Measurements from ENCODE around the gene RAD51B.
A peak's percentile ranks its signal among the peaks of the same experiment; 100 is the strongest.

RAD51B gene

DNA sequence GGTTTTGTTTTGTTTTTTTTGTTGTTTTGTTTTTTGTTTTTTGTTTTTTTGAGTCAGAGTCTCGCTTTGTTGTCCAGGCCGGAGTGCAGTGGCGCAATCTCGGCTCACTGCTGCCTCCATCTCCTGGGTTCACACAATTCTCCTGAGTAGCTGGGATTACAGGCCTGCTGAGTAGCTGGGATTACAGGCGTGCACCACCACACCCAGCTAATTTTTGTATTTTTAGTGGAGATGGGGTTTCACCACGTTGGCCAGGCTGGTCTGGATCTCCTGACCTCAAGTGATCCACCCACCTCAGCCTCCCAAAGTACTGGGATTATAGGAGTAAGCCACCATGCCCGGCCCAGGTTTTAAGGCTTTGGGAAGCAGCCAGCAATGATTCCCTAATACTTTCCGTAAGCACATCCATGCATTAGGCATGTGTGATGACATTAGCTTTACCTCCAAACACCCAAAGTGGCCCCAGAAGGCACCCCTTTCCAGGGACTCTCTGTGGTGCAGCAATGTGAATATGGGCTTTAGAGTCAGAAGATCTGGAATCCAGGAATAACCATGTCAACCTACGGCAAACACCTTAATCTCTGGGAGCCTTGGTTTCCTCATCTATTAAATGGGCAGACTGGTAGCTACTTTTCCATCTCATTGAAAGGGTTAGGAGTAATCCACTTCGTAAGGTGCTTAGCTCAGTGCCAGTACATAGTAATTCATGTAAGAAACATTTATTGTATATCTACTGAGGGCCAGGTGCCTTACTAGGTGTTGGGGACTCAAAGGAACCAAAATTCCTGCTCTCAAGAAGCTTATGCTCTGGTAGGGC is 820.4 kb downstream of the RAD51B start:
- FAIRE-seq, result peak; percentile 36
- no peak for DNase-seq (ENCODE audit: insufficient read length, low spot score)

DNA sequence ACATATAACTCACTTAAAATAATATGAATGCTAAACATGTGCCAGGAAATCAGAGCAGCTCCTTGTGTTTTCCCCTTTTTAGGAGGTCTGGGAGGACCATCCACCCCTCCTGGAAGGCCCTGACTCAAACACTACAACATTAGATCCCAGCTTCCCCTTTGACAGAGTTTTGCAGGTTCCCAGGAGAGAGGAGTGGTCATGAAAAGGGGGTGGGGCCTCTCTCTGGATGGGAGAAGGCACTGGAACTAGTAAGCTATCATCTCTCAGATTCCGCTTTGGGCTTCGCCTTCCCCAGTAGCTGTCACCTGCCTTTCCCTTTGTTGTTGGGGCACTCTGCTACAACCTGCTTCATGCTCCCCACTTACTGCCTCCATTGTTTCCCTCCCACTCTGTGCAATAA is 824.1 kb downstream of the RAD51B start:
- FAIRE-seq (no peak), DNase-seq (ENCODE audit: insufficient read length, low spot score) (no peak)

DNA sequence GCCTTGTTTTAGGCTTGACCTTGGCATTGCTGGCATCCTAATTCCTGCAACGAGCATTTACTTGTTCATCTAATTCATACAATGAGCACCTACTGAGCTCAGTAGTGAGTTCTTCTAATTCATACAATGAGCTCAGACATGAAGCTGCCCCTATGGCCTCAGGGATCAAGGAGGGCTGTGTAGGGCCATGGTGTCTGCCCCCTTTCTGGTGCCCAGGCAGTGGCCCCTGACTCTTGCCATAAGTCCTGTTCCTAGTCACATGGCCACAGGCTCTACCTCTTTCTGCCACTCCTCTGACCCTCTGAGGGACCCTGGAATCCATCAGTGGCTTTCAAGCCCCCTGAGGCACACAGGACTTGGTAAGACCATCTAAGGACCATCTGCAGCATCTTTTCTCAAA is 824.5 kb downstream of the RAD51B start:
- FAIRE-seq (peak; percentile 77), DNase-seq (ENCODE audit: insufficient read length, low spot score) (no peak)

DNA sequence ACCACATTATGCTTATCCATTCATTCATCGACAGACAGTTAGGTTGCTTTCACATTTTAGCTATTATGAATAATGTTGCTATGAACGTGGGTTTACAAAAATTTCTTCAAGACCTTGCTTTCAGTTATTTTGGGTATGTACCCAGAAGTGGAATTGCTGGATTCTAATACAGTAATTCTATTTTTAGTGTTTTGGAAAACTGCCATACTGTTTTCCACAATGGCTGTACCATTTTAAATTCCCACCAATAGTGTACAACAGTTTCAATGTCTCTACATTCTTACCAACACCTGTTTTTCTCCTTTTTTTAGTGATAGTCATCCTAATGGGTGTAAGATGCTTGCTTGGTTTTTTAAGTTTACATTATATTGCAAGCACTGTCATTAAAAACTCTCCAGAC is 825.8 kb downstream of the RAD51B start:
- FAIRE-seq (peak; percentile 77), DNase-seq (ENCODE audit: insufficient read length, low spot score) (no peak)

DNA sequence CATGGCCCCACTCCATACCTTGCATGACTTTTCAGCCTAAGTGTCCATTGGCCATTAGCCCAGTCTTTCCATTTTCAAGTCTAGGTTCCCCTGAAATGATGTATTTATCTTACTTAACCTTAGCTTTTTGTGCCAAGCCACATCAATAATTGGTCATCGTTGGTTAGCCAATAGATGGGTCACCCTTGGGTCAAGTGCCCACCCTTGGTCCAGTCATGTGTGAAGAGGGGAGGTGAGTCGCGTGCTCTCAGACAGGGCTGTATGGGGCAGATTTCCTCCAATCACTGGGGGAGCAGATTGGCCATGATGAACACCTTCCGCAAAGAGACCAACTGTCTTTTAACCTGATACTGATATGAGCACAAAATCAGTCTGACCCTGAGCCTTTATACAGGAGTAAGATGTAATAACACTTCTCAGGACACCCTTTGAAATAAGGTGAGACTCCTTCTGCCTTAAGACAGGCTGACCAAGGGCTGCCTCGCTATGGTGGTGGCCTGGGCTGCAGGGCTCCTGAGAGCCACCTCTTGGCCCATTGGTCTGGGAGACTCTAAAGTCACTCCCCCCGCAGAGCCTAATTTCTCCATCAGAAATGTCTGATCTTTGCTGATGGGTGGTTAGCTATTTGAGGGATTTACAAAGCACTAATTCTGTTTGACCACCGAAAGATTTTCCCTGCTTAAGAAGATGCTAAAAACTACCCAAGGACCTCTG is 830.1 kb downstream of the RAD51B start:
- FAIRE-seq, result peak; percentile 95

DNA sequence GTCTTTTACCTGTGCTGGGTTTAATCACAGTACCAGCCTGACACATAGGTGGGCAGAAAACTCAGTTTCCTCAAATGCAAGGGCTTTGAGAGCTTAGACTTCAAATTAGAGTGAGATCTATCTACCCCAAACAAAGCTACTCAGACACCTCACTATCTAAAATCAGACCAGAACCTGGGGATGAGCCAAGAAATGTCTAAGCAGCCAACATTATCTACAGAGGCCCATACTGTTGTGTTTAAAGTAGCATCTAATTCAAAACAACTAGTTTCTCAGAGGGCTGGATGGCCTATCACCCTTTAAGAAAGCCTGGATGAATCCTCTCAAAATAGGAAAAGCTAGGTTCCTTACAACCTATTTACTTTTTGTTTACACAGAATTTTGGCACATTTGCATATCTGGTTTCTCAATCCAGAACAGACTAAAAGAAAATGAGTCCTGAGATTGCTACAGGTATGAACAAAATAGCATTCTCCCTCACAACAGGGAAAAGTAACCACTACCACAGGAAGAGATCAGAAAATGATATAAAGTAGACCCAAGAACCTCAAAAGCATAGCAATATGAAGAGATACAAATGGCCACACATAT is 830.9 kb downstream of the RAD51B start:
- no peak for DNase-seq (ENCODE audit: insufficient read length, low spot score)

More for the DNA sequence above, 830.1 kb downstream of the RAD51B start:
- no peak for DNase-seq (ENCODE audit: insufficient read length, low spot score)

DNA sequence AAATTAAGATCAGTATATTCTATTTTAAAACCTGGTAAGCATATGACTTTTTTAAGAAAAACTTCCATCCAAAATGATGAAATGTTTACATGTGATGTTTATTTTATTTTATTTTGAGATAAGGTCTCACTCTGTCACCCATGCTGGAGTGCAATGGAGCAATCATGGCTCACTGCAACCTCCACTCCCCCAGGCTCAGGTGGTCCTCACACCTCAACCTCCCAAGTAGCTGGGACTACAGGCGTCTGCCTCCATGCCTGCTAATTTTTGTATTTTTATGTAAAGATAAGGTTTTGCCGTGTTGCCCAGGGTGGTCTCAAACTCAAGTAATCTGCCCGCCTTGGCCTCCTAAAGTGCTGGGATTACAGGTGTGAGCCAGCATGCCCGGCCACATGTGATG is 831.5 kb downstream of the RAD51B start:
- FAIRE-seq (peak; percentile 86), DNase-seq (ENCODE audit: insufficient read length, low spot score) (no peak)

More for the DNA sequence above, 830.9 kb downstream of the RAD51B start:
- no peak for FAIRE-seq

DNA sequence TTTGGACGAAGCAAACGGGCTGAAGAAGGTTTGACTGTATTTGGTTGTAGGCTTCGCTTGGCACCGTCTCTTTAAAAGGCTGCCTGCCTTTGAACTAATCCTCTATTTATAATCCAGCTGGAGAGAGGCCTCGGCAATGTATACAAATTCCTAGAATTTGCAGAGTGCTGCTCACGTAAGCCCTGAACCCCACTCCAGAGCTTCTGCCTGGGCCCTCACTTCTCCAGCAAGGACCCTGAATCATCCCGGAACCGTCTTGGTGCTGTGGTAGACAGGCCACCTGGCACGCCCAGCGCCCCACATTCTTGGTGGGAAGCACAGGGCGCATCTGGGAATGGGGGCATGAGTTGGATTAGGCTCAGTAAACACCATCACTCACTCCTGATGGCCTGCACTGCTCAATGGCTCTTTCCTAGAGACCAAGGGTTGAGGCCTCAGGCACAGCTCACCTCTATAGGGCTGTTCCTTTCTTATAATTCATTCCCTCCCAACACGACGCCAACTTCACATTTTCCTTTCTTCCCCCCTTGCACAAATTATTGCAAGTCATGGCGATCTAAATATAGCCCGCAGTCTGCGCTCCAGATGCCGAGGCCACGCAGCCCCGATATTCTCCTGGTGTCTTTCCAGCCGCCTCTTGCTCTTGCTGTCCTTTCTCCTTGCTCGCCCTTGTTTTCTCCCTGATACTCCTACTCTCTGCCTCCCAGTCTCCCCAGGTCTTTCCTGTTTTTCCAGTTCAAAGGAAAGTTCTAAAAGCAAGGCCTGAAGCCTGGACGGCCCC is 832.3 kb downstream of the RAD51B start:
- no peak for DNase-seq (ENCODE audit: insufficient read length, low spot score)
- FAIRE-seq, result no peak

DNA sequence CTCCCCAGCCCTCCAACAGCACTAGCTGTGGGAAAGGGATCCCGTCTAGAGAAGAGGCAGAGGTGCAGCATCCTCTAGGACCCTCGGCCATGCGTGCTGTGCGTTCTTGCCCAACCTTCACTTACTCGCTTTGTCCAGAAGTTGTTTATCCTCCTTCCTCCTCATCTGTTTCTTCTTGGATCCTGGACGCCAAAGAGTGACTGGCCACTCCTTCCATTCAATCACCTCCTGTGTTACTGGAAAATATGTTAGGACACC is 832.8 kb downstream of the RAD51B start:
- no peak for DNase-seq (ENCODE audit: insufficient read length, low spot score)
- no peak for FAIRE-seq

DNA sequence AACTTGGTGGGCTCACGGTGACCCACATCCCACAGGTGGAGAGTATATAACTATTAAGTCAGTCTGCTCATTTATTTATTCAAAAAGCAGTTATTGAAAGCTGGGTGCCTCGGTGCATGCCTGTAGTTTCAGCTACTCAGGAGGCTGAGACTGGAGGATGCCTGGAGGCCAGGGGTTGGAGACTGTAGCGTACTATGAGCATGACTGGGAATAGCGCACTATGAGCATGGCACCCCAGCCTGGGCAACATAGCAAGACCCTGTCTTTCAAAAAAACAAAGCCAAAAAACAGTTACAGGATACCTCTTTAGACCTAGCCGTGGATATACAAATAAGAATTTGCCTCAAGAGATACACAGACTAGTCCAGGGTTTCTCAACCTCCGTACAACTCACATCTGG is 833.5 kb downstream of the RAD51B start:
- FAIRE-seq, result no peak

DNA sequence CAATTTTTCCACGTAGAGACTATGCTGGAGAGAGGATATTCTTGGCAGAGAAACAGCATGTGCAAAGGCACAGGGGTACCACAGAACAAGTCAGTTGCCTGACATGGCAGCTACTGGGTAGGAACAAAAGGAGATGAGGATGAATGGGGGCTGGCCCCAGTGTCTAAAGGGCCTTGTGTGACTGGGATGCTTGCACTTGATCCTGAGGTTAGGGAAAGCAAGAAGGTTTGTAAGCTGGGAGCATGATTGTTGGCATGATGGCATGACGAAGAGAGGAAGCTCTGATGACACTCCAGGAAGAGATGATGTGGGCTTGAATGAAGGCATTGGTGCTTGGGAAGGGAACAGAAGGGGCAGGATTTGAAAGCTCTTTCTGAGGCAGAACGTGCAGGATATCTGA is 834.2 kb downstream of the RAD51B start:
- FAIRE-seq, result no peak

More for the DNA sequence above, 833.5 kb downstream of the RAD51B start:
- no peak for DNase-seq (ENCODE audit: insufficient read length, low spot score)

DNA sequence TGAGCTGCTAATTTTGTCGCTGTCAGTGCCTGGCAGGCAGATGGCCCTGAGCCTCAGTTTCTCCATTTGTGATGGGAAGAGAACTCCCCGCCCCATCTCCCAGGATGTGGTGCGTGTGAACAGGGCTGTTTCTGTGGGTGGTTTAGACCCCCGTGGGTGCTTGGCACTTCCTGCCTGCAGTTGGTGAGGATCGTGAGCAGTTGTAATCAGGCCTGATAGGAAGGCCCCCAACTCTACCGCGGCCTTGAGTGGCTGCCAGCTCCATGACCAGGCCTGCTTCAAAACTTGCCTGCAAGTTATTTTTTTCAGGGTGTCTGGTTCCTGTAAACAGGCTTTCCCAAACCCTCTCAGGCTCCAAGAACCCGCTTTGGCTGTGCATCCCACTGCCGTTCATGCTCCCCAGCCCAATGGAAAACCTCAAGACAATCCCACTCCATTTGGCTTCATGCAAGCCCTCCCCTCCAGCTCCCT is 834.9 kb downstream of the RAD51B start:
- DNase-seq (ENCODE audit: insufficient read length, low spot score) (no peak), FAIRE-seq (no peak)

More for the DNA sequence above, 834.2 kb downstream of the RAD51B start:
- DNase-seq (ENCODE audit: insufficient read length, low spot score), result no peak

DNA sequence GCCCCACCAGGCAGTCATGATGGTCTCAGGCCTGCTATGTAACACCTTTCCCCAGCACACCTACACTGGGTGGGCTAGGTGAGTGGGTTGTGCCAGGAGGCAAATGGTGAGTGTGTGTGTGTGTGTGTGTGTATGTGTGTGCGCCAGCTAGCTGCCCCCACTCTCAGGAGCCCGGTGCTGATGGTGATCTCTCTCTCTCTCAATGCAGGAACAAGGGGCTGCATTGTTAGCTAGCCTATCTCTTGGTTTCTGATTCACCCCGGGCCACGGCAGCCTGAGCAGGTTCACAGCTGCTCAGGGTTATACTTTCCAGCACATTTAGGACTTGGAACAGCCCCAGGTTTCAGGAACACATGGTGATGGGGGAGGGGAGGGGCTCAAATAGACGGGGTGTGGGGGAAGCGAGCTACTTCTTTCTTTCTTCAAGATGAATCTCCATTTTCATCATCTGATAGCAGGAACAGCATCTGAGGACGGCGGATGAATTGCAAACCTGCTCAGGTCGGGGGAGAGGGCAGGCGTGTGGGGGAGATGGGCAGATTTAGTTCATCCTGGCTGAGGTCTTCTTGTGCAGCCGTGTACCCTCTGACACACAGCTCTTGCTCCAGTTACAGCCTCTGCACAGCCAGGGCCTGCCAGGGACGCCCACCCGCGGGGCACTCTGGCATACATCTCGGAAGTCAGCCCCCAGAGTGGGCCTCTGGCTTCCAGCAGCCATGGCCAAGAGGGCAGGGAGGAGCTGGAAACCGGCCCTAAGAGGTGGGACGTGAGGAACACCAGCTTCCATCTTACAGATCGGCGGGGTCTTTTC is 835.6 kb downstream of the RAD51B start:
- no peak for DNase-seq (ENCODE audit: insufficient read length, low spot score)
- FAIRE-seq, result peak; percentile 97

DNA sequence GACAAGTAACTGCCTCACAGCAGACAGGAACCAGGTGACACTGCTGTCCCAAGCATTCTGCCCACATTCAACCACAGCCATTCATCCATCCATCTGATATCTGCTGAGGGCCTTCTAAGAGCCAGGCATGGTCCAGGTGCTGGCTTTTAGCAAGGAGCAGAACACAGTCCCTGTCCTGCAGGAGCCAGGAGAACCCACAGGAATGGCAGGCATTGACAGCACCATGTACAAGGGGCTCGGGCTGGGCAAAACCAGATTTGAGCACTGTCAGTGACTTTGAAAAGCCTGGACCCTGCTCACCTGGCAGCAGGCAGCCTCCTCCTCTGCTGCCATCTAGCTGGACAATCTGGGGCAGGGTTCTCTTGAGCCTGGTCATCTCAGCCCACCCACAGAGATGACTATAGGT is 836.3 kb downstream of the RAD51B start:
- FAIRE-seq (no peak), DNase-seq (ENCODE audit: insufficient read length, low spot score) (peak; percentile 75)

DNA sequence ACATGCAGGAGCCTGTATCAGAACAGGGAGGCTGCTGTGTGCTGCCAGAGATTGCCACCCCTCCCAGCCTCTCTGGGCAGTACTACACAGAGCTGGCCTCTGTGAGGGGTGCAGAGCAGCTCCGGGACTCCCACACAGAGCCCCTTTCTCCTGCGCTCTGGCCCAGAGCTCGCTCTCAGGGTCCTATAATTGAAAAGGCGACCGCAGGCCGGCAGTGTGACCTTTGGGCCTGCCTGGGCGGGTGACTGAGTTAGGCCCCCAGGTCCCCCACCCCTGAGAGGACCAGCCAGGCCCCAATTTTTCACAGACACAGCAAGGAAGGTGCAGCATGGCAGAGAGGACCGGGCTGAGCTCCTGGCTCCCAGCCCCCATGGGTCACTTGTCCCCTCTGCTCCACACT is 836.9 kb downstream of the RAD51B start:
- DNase-seq (ENCODE audit: insufficient read length, low spot score) (no peak), FAIRE-seq (no peak)

DNA sequence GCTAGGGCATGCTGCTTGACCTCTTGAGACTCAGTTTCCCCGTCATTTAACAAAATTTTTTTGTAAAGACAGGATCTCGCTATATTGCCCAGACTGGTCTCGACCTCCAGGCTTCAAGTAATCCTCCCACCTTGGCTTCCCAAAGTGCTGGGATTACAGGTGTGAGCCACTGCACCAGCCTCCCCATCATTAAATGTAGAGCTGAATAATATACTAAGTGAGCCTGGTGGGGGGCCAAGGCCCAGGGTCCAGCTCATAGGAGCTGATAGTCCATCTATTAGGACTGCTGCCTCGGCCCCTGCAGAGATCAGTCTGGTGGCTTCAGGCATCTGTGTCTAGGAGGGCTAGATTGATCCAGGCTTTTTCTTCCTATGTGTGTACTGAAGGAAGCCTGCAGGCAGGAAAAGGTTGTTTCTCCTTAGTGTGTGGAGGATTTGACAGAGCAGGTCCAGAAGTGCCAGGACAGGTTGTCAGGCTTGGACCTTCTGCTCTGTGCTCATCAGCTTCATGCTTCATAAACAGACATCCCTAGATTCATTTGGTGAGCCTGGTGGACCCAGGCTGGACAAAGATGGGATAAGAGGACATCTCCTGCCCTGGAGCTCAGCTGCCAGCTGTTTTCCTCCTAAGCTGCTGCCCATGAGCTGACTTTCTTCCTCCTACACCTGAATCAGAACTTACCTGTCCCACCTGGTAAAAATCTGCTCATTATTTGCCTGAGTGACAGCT is 837.9 kb downstream of the RAD51B start:
- FAIRE-seq, result no peak

DNA sequence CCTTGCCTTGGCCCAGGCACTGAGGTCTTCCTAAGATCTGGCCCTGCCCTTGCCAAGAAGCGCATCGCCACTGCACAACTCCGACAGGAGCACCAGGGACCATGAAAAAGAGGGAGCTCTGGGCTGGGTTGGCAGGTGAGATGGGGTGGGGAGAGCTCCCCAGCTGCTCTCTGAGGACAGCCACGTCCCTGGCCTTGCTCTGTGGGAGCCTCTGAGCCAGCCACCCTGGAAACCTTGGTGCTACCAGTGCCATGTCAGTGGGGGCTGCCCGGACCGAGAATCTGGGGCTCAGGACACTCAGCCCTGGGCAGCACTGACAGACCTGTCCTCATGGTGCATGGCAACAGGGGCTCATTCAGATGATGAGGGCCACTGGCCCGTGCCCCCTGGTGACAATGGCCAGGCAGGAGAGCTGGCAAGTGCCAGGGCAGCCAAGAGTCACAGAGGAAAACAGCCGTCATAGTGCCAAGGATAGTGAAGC is 838.5 kb downstream of the RAD51B start:
- FAIRE-seq, result no peak
- DNase-seq (ENCODE audit: insufficient read length, low spot score), result no peak

More for the DNA sequence above, 837.9 kb downstream of the RAD51B start:
- no peak for DNase-seq (ENCODE audit: insufficient read length, low spot score)

DNA sequence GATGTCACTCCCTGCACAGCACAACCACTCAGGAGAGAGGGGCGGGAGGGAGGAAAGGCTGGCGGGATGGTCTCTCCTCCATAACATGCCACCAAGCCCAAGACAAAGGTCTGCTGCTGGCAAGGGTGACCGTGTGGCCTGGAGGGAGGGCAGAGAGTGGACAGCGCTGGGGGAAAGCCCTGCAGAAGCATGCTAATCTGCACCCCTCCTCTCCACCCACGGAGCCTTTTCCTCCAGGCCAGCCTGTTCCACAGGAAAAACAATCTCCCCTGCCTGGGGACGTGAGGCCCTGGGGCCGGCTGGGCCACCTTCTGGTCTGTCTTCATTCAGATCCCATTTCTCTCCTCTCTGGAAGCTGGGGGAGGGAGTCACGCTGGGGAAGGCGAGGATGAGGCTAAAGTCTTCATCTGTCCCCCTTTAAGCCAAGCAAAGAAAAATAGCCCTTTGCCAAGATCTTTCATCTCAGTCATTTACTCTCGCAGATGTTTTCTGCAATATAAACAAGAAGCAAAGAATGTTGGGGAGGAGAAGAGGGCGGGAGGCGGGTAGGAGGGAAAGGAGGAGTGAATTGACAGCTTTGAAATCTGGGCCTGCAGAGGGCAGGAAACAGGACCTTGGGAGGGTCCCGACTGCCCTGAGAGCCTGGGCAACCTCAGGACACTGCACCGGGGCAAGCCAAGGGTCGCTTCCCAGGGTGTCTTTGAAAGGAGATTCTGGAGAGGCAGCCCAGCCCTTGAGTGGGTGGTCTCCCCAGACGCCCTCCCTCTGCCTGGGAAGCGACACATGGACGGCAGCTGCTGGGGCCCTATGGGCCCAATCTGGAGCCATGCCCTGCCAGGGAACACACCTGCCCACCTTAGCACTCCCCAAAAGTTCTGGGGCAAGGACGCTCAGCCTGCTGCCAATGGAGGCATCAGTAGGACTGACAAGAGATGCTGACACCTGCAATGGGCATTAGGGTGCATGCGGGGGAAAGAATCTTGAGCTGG is 839.7 kb downstream of the RAD51B start:
- no peak for DNase-seq (ENCODE audit: insufficient read length, low spot score)

More for the DNA sequence above, 839.7 kb downstream of the RAD51B start:
- peak; percentile 57 for FAIRE-seq

All from HTR-8/SVneo (cell line).